Endometrial microvascular endothelial cells (primary cell): Measurements from ENCODE around the gene VMA21. TPM values are rescaled to one million over a fixed set of nuclear protein-coding genes. Genes with fewer than 3 reads are reported as not detected.

Source experiments
- in situ Hi-C: cut with HindIII; loops from 2 replicates; pipeline ENCODE4 v1.10.0; 2017; ENCODE audit warnings: low sequenced_read_pairs, low pct_unique_long_range_greater_than_20kb; ENCODE audit errors: inconsistent ontology term
- total RNA-seq: library from RNA; depleted of rRNA; stranded (reverse); fragments of >200 nt; gene quantifications from one replicate; pipeline ENCODE4 v1.2.3, GENCODE V29; 2015; ENCODE audit errors: inconsistent ontology term

VMA21 gene
- total RNA-seq, 1 donor from 2014 or later: 63.8 TPM

DNA sequence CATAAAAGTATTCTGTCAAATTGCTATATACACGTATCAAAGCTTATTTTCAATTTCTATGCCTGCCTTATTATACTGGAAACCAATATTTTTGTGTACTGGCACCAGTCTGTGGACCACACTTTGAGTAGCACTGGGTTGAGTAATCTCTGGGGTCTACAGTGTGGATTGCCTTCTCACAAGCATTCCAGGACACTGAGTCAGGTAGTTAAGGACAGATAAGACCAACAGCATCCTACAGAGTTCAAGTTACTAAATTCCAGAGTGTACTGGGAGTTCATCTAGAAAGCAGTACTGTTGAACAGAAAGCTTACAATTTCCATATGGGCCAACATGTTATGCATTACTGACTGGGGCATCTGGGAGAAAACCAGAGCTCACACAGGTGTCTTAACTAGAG lies 61.8 kb downstream of the VMA21 start:
- in situ Hi-C loops: no loop called here

Other genes with a start within 250 kb of the VMA21 start
- gene GPR50, start 220.6 kb upstream of the VMA21 start, total RNA-seq: not detected
- gene PASD1, start 166.5 kb downstream of the VMA21 start, total RNA-seq: not detected